ENCODE data around the gene LUM. TPM values are rescaled to one million over a fixed set of nuclear protein-coding genes. Genes with fewer than 3 reads are reported as not detected.

The LUM gene
- total RNA-seq, 2 donors from 2014 or later, result 0.31 TPM; not detected in 1

GRCh38 chr12:91057368-91058165 is 53.7 kb downstream of the LUM start, which contains the start of gene KERA:
TSS of gene KERA (minus strand) at chr12:91058024. CDS start at chr12:91056281, 1,743 bp downstream.
- H3K27me3 ChIP-seq (ENCODE audit: control insufficient read depth, insufficient read depth, low read length, poor library complexity, severe bottlenecking), result no peaks in the 10 kb centered on the region
- Mint-ChIP-seq H3K4me1 (no peaks in the 10 kb centered on the region), H3K27ac (no peak within 1 kb of the TSS), H3K27me3 (ENCODE audit: insufficient read depth) (no peaks in the 10 kb centered on the region), H3K36me3 (ENCODE audit: low read depth) (no peaks in the 10 kb centered on the region), H3K9me3 (no peaks in the 10 kb centered on the region), H3K4me3 (no peak within 1 kb of the TSS)
- H3K36me3 ChIP-seq (ENCODE audit: control insufficient read depth, insufficient read depth, low read length), result no peaks in the 10 kb centered on the region
- H3K9me3 ChIP-seq (ENCODE audit: control insufficient read depth, low read length), result no peaks in the 10 kb centered on the region
- no peak within 1 kb of the TSS for H3K9ac ChIP-seq (ENCODE audit: extremely low read depth, low read length, poor library complexity, severe bottlenecking)
- no peaks in the 10 kb centered on the region for H3K4me1 ChIP-seq (ENCODE audit: control insufficient read depth, insufficient read depth, low read length)
- H3K27ac ChIP-seq (ENCODE audit: low read depth, low read length), result no peak within 1 kb of the TSS
- no peak within 1 kb of the TSS for H3K4me3 ChIP-seq (ENCODE audit: low read length)
- TF ChIP-seq CTCF (conservative IDR thresholded peaks at IDR 0.05), result no peak
- 75 to 89% methylated on average over 5 to 9 of the region's 9 CpGs for WGBS, 2 experiments (ENCODE audit: insufficient coverage in 1 of 2, insufficient read length in 1 of 2)
- no peak for DNase-seq

DNA sequence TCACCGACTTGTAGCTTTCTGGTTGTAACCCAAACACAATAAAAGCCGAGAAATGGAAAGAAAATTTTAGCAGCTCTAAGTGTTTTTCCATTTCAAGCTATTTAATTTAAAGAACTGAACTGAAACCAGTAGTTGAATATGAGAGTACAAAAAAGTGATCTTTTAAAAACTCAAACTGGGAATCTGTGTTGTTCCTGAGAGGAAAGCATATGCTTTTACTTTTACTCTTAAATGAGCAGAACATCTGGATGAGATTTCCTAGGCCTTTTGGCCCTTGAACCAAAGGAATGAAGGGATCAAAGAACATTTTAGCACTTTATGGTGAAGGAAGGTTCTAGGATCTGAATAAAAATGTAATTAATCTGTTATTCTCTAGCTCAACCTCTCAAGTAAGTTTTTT is 54.8 kb downstream of the LUM start:
- H3K4me3 ChIP-seq (ENCODE audit: low read length), result no peak overlapping the region
- Mint-ChIP-seq H3K4me1 (no peaks in the 10 kb centered on the region), H3K36me3 (ENCODE audit: low read depth) (no peaks in the 10 kb centered on the region), H3K4me3 (no peak overlapping the region), H3K27ac (no peak overlapping the region), H3K27me3 (ENCODE audit: insufficient read depth) (no peaks in the 10 kb centered on the region), H3K9me3 (no peaks in the 10 kb centered on the region)
- H3K9me3 ChIP-seq (ENCODE audit: control insufficient read depth, low read length), result no peaks in the 10 kb centered on the region
- H3K36me3 ChIP-seq (ENCODE audit: control insufficient read depth, insufficient read depth, low read length), result no peaks in the 10 kb centered on the region
- WGBS, 2 experiments (ENCODE audit: insufficient coverage in 1 of 2, insufficient read length in 1 of 2), result 80 to 97% methylated on average over 1 to 2 of the region's 2 CpGs
- H3K27ac ChIP-seq (ENCODE audit: low read depth, low read length), result no peak overlapping the region
- TF ChIP-seq CTCF (conservative IDR thresholded peaks at IDR 0.05), result no peak
- no peaks in the 10 kb centered on the region for H3K4me1 ChIP-seq (ENCODE audit: control insufficient read depth, insufficient read depth, low read length)
- H3K9ac ChIP-seq (ENCODE audit: extremely low read depth, low read length, poor library complexity, severe bottlenecking), result no peak overlapping the region
- H3K27me3 ChIP-seq (ENCODE audit: control insufficient read depth, insufficient read depth, low read length, poor library complexity, severe bottlenecking), result no peaks in the 10 kb centered on the region
- DNase-seq, result no peak

- Histone ChIP-seq H3K4me1 (ENCODE audit: control insufficient read depth, insufficient read depth, low read length) (no peaks in the 10 kb centered on the region), H3K27me3 (ENCODE audit: control insufficient read depth, insufficient read depth, low read length, poor library complexity, severe bottlenecking) (no peaks in the 10 kb centered on the region), H3K9me3 (ENCODE audit: control insufficient read depth, low read length) (no peaks in the 10 kb centered on the region), H3K4me3 (ENCODE audit: low read length) (no peak overlapping the region), H3K9ac (ENCODE audit: extremely low read depth, low read length, poor library complexity, severe bottlenecking) (no peak overlapping the region), H3K36me3 (ENCODE audit: control insufficient read depth, insufficient read depth, low read length) (no peaks in the 10 kb centered on the region), H3K27ac (ENCODE audit: low read depth, low read length) (no peak overlapping the region)
- no peak overlapping the region for H3K27ac Mint-ChIP-seq
- TF ChIP-seq CTCF (conservative IDR thresholded peaks at IDR 0.05), result no peak
- no peaks in the 10 kb centered on the region for H3K36me3 Mint-ChIP-seq (ENCODE audit: low read depth)
- no peak overlapping the region for H3K4me3 Mint-ChIP-seq
- no peaks in the 10 kb centered on the region for H3K4me1 Mint-ChIP-seq
- DNase-seq, result no peak
- 96% methylated on average over 1 of the region's 1 CpG; no CpG with 5 or more reads in 1 of the 2 experiments for WGBS, 2 experiments (ENCODE audit: insufficient coverage in 1 of 2, insufficient read length in 1 of 2)
- H3K27me3 Mint-ChIP-seq (ENCODE audit: insufficient read depth), result no peaks in the 10 kb centered on the region
- H3K9me3 Mint-ChIP-seq, result no peaks in the 10 kb centered on the region
Measured at GRCh38 chr12:91055976-91056375, 55.3 kb downstream of the LUM start.

All from endodermal cell (in vitro differentiated cells).